ENCODE results near the gene C2orf78.

- TF ChIP-seq CTCF (conservative IDR thresholded peaks at IDR 0.05; ENCODE audit: low read length): no peak
- TF ChIP-seq EZH2phosphoT487 (IDR thresholded peaks at IDR 0.05; ENCODE audit: borderline replicate concordance): no peak
Measured at GRCh38 chr2:73812635-73813034, 28.7 kb downstream of the C2orf78 start.

All from Loucy (cell line).